Measurements from ENCODE around the gene ADGRB2.

DNA sequence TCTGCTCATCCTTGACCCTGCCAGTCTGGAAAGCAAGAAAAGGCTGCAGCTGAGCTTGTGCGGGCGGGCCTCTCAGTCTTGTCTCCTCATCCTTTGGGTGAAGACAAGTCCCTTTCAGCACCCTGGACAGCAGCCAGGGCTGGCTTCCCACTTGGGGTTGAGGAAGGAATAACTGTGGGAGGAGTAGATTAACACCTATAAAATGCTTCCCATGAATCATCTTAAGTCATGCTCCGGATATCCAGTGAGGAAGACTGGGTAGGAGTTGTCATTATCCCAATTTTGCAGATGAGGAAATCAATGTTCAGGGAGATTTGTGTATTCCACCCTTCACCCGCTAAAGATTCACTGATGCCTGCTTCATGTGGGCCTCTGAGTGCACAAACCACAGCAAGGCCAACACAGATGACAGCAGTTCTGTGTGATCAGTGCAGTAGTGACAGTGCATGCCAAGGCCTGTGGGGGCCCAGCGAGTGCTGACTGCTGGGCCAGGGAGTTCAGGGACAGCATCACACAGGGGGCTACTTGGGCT is 40.2 kb downstream of the ADGRB2 start:
- TF ChIP-seq, protein P1, sequence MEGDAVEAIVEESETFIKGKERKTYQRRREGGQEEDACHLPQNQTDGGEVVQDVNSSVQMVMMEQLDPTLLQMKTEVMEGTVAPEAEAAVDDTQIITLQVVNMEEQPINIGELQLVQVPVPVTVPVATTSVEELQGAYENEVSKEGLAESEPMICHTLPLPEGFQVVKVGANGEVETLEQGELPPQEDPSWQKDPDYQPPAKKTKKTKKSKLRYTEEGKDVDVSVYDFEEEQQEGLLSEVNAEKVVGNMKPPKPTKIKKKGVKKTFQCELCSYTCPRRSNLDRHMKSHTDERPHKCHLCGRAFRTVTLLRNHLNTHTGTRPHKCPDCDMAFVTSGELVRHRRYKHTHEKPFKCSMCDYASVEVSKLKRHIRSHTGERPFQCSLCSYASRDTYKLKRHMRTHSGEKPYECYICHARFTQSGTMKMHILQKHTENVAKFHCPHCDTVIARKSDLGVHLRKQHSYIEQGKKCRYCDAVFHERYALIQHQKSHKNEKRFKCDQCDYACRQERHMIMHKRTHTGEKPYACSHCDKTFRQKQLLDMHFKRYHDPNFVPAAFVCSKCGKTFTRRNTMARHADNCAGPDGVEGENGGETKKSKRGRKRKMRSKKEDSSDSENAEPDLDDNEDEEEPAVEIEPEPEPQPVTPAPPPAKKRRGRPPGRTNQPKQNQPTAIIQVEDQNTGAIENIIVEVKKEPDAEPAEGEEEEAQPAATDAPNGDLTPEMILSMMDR (IDR thresholded peaks at IDR 0.05): no peak
- TF ChIP-seq POLR2A (IDR thresholded peaks at IDR 0.05): no peak
